ENCODE data around the gene BMI1. TPM values are rescaled to one million over a fixed set of nuclear protein-coding genes. Genes with fewer than 3 reads are reported as not detected.

BMI1 gene
- total and polyA plus RNA-seq, 2 of the 4 experiments (the other 2 are of a cell fraction) = 19.7 to 25.8 TPM

- no peak for TF ChIP-seq NFE2L2 (IDR thresholded peaks at IDR 0.05; ENCODE audit: low read depth, low read length)
- TF ChIP-seq MAZ (IDR thresholded peaks at IDR 0.05; ENCODE audit: borderline replicate concordance, low read depth, low read length) = no peak
- no peak for TF ChIP-seq MXI1 (IDR thresholded peaks at IDR 0.05; ENCODE audit: borderline replicate concordance, low read depth, low read length)
- TF ChIP-seq CTCF (conservative IDR thresholded peaks at IDR 0.05; ENCODE audit: low read depth, low read length) = no peak
- no peak for TF ChIP-seq RFX5 (IDR thresholded peaks at IDR 0.05; ENCODE audit: low read depth, low read length)
- no peak for TF ChIP-seq BHLHE40 (IDR thresholded peaks at IDR 0.05; ENCODE audit: low read depth, low read length)
- no peak for TF ChIP-seq ELK1 (IDR thresholded peaks at IDR 0.05; ENCODE audit: borderline replicate concordance, low read depth, low read length)
- no peak for TF ChIP-seq FOS (IDR thresholded peaks at IDR 0.05; ENCODE audit: low read depth, low read length)
- TF ChIP-seq USF2 (IDR thresholded peaks at IDR 0.05; ENCODE audit: low read depth, low read length) = no peak
- no peak for TF ChIP-seq CHD1 (IDR thresholded peaks at IDR 0.05; ENCODE audit: low read depth, low read length)
- TF ChIP-seq CEBPB (IDR thresholded peaks at IDR 0.05; ENCODE audit: low read depth, low read length) = no peak
- TF ChIP-seq RAD21 (IDR thresholded peaks at IDR 0.05; ENCODE audit: low read length) = no peak
- no peak for TF ChIP-seq POLR2A (IDR thresholded peaks at IDR 0.05; ENCODE audit: low read depth, low read length)
- H4K8ac ChIP-seq (ENCODE audit: low read depth in 2 of 2, low read length in 2 of 2) = no peak overlapping the region
- H2BK20ac ChIP-seq (ENCODE audit: low read depth, low read length) = no peak overlapping the region
- H3K14ac ChIP-seq (replicated peaks; ENCODE audit: low read depth, low read length) = no peak overlapping the region
- no peak overlapping the region for H3K23ac ChIP-seq (ENCODE audit: low read depth, low read length)
- ChIA-PET POLR2A (ENCODE audit: unreplicated experiment) (no interaction called here), CTCF (interaction anchor here (1.5 kb wide), 1 partner anchor 11 kb away, joined by 3 read pairs; no protein-coding TSS in a partner anchor)
- H4K5ac ChIP-seq (ENCODE audit: low read depth, low read length) = no peak overlapping the region
- no TSS peak for BruUV-seq (replicated peaks)
- H3K9me1 ChIP-seq (ENCODE audit: insufficient read depth, low read length) = no peaks in the 10 kb centered on the region
- no peak overlapping the region for H3K4me2 ChIP-seq (ENCODE audit: low read depth, low read length)
- no peak overlapping the region for H2AK9ac ChIP-seq (replicated peaks; ENCODE audit: low read depth, low read length, poor library complexity)
- DNase-seq (no peak), ATAC-seq (ENCODE audit: low read depth) (no peak)
- no peak overlapping the region for H3K4ac ChIP-seq (ENCODE audit: low read depth, low read length)
- H2BK5ac ChIP-seq (ENCODE audit: low read depth, low read length, poor library complexity, severe bottlenecking) = no peak overlapping the region
- dilution Hi-C loops (cut with HindIII; ENCODE audit: low sequenced_read_pairs, unreplicated experiment) = no loop called here
- H3K79me1 ChIP-seq (ENCODE audit: low read depth in 1 of 2, low read length in 2 of 2) = no peaks in the 10 kb centered on the region
- no peaks in the 10 kb centered on the region for H3K4me1 ChIP-seq (ENCODE audit: control insufficient read depth, insufficient read depth, low read length)
- intact Hi-C loops (cut with micrococcal nuclease) = no loop called here
- H3K27ac ChIP-seq (ENCODE audit: insufficient read depth, low read length) = no peak overlapping the region
- H4K91ac ChIP-seq (ENCODE audit: insufficient read depth, low read depth, low read length) = no peak overlapping the region
- peaks cover 1% of the 10 kb centered on the region; the same call in 1 of the 2 replicates for H3K27me3 ChIP-seq (ENCODE audit: control insufficient read depth, insufficient read depth, low read length)
- no peak overlapping the region for H3K9ac ChIP-seq (ENCODE audit: low read depth, low read length)
- H2BK120ac ChIP-seq (ENCODE audit: low read depth, low read length) = no peak overlapping the region
- H4K20me1 ChIP-seq (ENCODE audit: insufficient read depth, low read length) = no peaks in the 10 kb centered on the region
- H3K36me3 ChIP-seq (ENCODE audit: control insufficient read depth, insufficient read depth, low read length) = no peaks in the 10 kb centered on the region
- H3K18ac ChIP-seq (ENCODE audit: low read depth, low read length) = no peak overlapping the region
- no peak overlapping the region for H3K4me3 ChIP-seq (ENCODE audit: insufficient read depth, low read depth, low read length)
- no peak overlapping the region for H2AK5ac ChIP-seq (ENCODE audit: low read depth, low read length)
- no CpG with 5 or more reads among the region's 5 CpGs for WGBS, 2 experiments (ENCODE audit: extremely low coverage in 2 of 2, insufficient read length in 1 of 2)
- in situ Hi-C loops (cut with MboI; ENCODE audit: low sequenced_read_pairs) = no loop called here
- H3K9me3 ChIP-seq (ENCODE audit: control insufficient read depth, insufficient read depth, low read length) = no peaks in the 10 kb centered on the region
- no peak overlapping the region for H2AFZ ChIP-seq (replicated peaks; ENCODE audit: low read length, poor library complexity)
- no peak overlapping the region for H2BK15ac ChIP-seq (ENCODE audit: low read depth, low read length)
- H3K56ac ChIP-seq (ENCODE audit: extremely low read depth, insufficient read depth, low read length) = no peak overlapping the region
These were observed 43.7 kb downstream of the BMI1 start for GRCh38 chr10:22364407-22365140.
